Upper lobe of left lung (tissue), 6 donors: Measurements from ENCODE around the gene NOP9. TPM values are rescaled to one million over a fixed set of nuclear protein-coding genes. Genes with fewer than 3 reads are reported as not detected.

ENCODE experiments used
- ATAC-seq, 2 donors: fragments of 200-7000 bp; cut with Tn5 transposase; one replicate each; pipeline ENCODE4 v1.9.1; 2022; ENCODE audit warnings: mild to moderate bottlenecking in 2 of 2, moderate library complexity in 2 of 2; ENCODE audit not compliant: low FRiP score in 2 of 2
- DNase-seq, 2 donors: peaks; one replicate each; pipeline ENCODE4 v3.0.0-alpha.2; 2019 to 2020
- H3K27ac ChIP-seq, 4 donors: fragments of 200-600 bp; sonication (generic); one replicate each; pipeline ENCODE4 v1.5.1; 2016 to 2019
- H3K27me3 ChIP-seq, 4 donors: fragments of 200-600 bp; sonication (generic); one replicate each; pipeline ENCODE4 v1.5.1; 2017 to 2019
- H3K36me3 ChIP-seq, 4 donors: fragments of 200-600 bp; sonication (generic); one replicate each; pipeline ENCODE4 v1.5.1; 2016 to 2019
- H3K4me1 ChIP-seq, 4 donors: fragments of 200-600 bp; sonication (generic); one replicate each; pipeline ENCODE4 v1.5.1; 2018 to 2019
- H3K4me3 ChIP-seq, 4 donors: fragments of 200-600 bp; sonication (generic); one replicate each; pipeline ENCODE4 v1.5.1; 2017 to 2019; ENCODE audit warnings: mild to moderate bottlenecking in 2 of 4, moderate library complexity in 1 of 4
- H3K9me3 ChIP-seq, 4 donors: fragments of 200-600 bp; sonication (generic); one replicate each; pipeline ENCODE4 v1.5.1; 2018 to 2019
- EP300 ChIP-seq, 4 donors: sonication (generic); formaldehyde crosslinking; IDR thresholded peaks; one replicate each; pipeline ENCODE4 v1.5.1; 2017; ENCODE audit warnings: antibody characterized with exemption in 4 of 4, control low read depth in 2 of 4
- POLR2A ChIP-seq, 4 donors: fragments of 450-650 bp; IDR thresholded peaks; one replicate each; pipeline ENCODE4 v1.5.1; 2016 to 2017; ENCODE audit warnings: antibody characterized with exemption in 4 of 4, mild to moderate bottlenecking in 2 of 4
- POLR2AphosphoS5 ChIP-seq, 2 donors: sonication (generic); formaldehyde crosslinking; IDR thresholded peaks; one replicate each; pipeline ENCODE4 v1.5.1; 2017; ENCODE audit warnings: antibody characterized with exemption in 2 of 2
- WGBS, 2 donors: methylation state at CpG; one replicate each; pipeline ENCODE4 v1.1.5; 2017 to 2018; 5-methylcytosine and 5-hydroxymethylcytosine counted together
- total RNA-seq, 6 donors: library from RNA; depleted of rRNA in 4 of 6; stranded (reverse); fragments of >200 nt in 4 of 6; gene quantifications; one replicate each; pipeline versions ENCODE4 v1.1.0 to v1.2.1, GENCODE V29; 2016 to 2021
- TF ChIP-seq, protein P1 (sequence below), 6 experiments: fragments of 450-650 bp in 4 of 6; fragments of 200-600 bp in 2 of 6; sonication (generic) in 2 of 6; IDR thresholded peaks; one replicate each; pipeline ENCODE4 v1.5.1; 2016 to 2019; ENCODE audit warnings: antibody characterized with exemption in 6 of 6
- donor health status: DM: no; HTN: no; CAD: no; lungs with moderate emphysema.
- donor health status: DM: no; HTN: yes; CAD: no; lungs with severe emphysema.

NOP9 gene
- total RNA-seq, 6 donors from 2014 or later: 13.3 to 31.4 (median 22.6) TPM

- 7 to 20% methylated on average over 17 to 55 of the region's 65 CpGs for WGBS, 2 donors
- DNase-seq (peak in 1 of 2 donors; percentile 89), ATAC-seq (peak in 1 of 2 donors; percentile 25)
- Histone ChIP-seq H3K4me3 (peak within 1 kb of the TSS; percentile 6 to 55 (median 52)), H3K9me3 (no peaks in the 10 kb centered on the region), H3K27me3 (peaks cover 0 to 8% (median 0%) of the 10 kb centered on the region in 4 donors), H3K27ac (peak within 1 kb of the TSS; percentile 64 to 89 (median 86)), H3K4me1 (peaks cover 52 to 78% (median 61%) of the 10 kb centered on the region in 4 donors), H3K36me3 (peaks cover 0 to 11% (median 3%) of the 10 kb centered on the region in 4 donors)
- TF ChIP-seq EP300 (IDR thresholded peaks at IDR 0.05) (no peak), POLR2AphosphoS5 (IDR thresholded peaks at IDR 0.05) (peak; percentile 62 to 79), POLR2A (IDR thresholded peaks at IDR 0.05) (peak in 3 of 4 donors; percentile 34 to 58 (median 56))
- TF ChIP-seq, protein P1, sequence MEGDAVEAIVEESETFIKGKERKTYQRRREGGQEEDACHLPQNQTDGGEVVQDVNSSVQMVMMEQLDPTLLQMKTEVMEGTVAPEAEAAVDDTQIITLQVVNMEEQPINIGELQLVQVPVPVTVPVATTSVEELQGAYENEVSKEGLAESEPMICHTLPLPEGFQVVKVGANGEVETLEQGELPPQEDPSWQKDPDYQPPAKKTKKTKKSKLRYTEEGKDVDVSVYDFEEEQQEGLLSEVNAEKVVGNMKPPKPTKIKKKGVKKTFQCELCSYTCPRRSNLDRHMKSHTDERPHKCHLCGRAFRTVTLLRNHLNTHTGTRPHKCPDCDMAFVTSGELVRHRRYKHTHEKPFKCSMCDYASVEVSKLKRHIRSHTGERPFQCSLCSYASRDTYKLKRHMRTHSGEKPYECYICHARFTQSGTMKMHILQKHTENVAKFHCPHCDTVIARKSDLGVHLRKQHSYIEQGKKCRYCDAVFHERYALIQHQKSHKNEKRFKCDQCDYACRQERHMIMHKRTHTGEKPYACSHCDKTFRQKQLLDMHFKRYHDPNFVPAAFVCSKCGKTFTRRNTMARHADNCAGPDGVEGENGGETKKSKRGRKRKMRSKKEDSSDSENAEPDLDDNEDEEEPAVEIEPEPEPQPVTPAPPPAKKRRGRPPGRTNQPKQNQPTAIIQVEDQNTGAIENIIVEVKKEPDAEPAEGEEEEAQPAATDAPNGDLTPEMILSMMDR (IDR thresholded peaks at IDR 0.05): no peak
Measured at GRCh38 chr14:24334431-24335291, 35.0 kb downstream of the NOP9 start, which contains the start of gene ADCY4. TSS of gene ADCY4 (minus strand) at chr14:24335071. CDS start at chr14:24334652, 419 bp downstream.

GRCh38 chr14:24335461-24336171 lies 36.0 kb downstream of the NOP9 start:
- TF ChIP-seq EP300 (IDR thresholded peaks at IDR 0.05) (peak in 2 of 4 donors; percentile 13 to 24), POLR2AphosphoS5 (IDR thresholded peaks at IDR 0.05) (peak in 1 of 2 donors; percentile 51)
- TF ChIP-seq, protein P1 (IDR thresholded peaks at IDR 0.05): no peak
- WGBS, 2 donors: 70 to 75% methylated on average over 12 of the region's 12 CpGs
- peak overlapping the region in 3 of 4 donors; percentile 50 to 55 (median 53) for H3K4me3 ChIP-seq
- no peaks in the 10 kb centered on the region for H3K9me3 ChIP-seq
- peaks cover 0 to 11% (median 3%) of the 10 kb centered on the region in 4 donors for H3K36me3 ChIP-seq
- DNase-seq (no peak), ATAC-seq (no peak)
- peaks cover 0 to 8% (median 0%) of the 10 kb centered on the region in 4 donors for H3K27me3 ChIP-seq
- H3K4me1 ChIP-seq: peaks cover 54 to 78% (median 56%) of the 10 kb centered on the region in 4 donors
- peak overlapping the region; percentile 64 to 89 (median 86) for H3K27ac ChIP-seq

- DNase-seq (no peak), ATAC-seq (no peak)
- Histone ChIP-seq H3K9me3 (no peaks in the 10 kb centered on the region), H3K4me3 (no peak overlapping the region), H3K36me3 (peaks cover 0 to 11% (median 3%) of the 10 kb centered on the region in 4 donors), H3K27ac (peak overlapping the region in 1 of 4 donors; percentile 89), H3K4me1 (peaks cover 48 to 69% (median 51%) of the 10 kb centered on the region in 4 donors), H3K27me3 (peaks cover 0 to 8% (median 0%) of the 10 kb centered on the region in 4 donors)
- 89 to 93% methylated on average over 4 to 7 of the region's 7 CpGs for WGBS, 2 donors
- TF ChIP-seq POLR2A (IDR thresholded peaks at IDR 0.05): no peak
- no peak for TF ChIP-seq POLR2AphosphoS5 (IDR thresholded peaks at IDR 0.05)
- TF ChIP-seq, protein P1 (IDR thresholded peaks at IDR 0.05): no peak
- TF ChIP-seq EP300 (IDR thresholded peaks at IDR 0.05): no peak
Measured at GRCh38 chr14:24337144-24337823, 37.6 kb downstream of the NOP9 start.

DNA sequence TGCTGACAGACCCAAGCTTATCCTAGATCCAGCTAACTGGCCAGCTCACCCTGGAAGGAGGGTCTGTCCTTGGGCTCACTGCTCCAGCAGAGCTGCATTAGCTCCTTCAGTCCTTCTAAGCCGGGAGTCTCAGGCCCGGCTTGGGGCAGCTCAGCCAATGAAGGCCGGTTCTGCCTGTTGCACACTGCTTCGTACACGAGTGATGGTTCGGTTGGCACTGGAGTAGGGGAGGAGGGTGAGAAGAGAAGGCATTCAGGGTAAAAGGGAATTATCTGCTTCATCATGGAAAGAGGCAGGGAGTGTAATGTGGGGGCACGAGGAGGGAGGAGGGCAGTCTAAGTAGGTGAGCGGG lies 38.1 kb downstream of the NOP9 start:
- Histone ChIP-seq H3K36me3 (peaks cover 0 to 11% (median 3%) of the 10 kb centered on the region in 4 donors), H3K4me1 (peaks cover 43 to 64% (median 45%) of the 10 kb centered on the region in 4 donors), H3K27me3 (peaks cover 0 to 8% (median 0%) of the 10 kb centered on the region in 4 donors), H3K4me3 (no peak overlapping the region), H3K27ac (no peak overlapping the region), H3K9me3 (no peaks in the 10 kb centered on the region)
- TF ChIP-seq EP300 (IDR thresholded peaks at IDR 0.05) (no peak), POLR2A (IDR thresholded peaks at IDR 0.05) (no peak), POLR2AphosphoS5 (IDR thresholded peaks at IDR 0.05) (no peak)
- TF ChIP-seq, protein P1 (IDR thresholded peaks at IDR 0.05): no peak
- DNase-seq: peak in 1 of 2 donors; percentile 28
- no peak for ATAC-seq
- whole genome bisulfite sequencing, 2 donors: 90 to 95% methylated on average over 8 of the region's 8 CpGs
